Thymus (tissue), 11 donors: ENCODE data around the gene SH3BP2. TPM values are rescaled to one million over a fixed set of nuclear protein-coding genes. Genes with fewer than 3 reads are reported as not detected.

Experiments used
- DNase-seq, 9 donors: peaks; one replicate each; pipeline ENCODE4 v3.0.0-alpha.2; 2013; ENCODE audit warnings: low spot score in 9 of 9, low read depth in 6 of 9, missing footprints in 1 of 9
- H3K27ac ChIP-seq, 2 donors: one replicate each; pipeline ENCODE4 v1.5.1; 2013; ENCODE audit warnings: control low read depth in 1 of 2, low read depth in 1 of 2, low read length in 1 of 2, mild to moderate bottlenecking in 1 of 2, moderate library complexity in 1 of 2
- H3K27me3 ChIP-seq, 2 donors: one replicate each; pipeline ENCODE4 v1.5.1; 2013; ENCODE audit warnings: low read length in 1 of 2; ENCODE audit not compliant: control insufficient read depth in 2 of 2, insufficient read depth in 1 of 2
- H3K36me3 ChIP-seq, 2 donors: one replicate each; pipeline ENCODE4 v1.5.1; 2013; ENCODE audit warnings: low read length in 1 of 2, mild to moderate bottlenecking in 1 of 2, moderate library complexity in 1 of 2; ENCODE audit not compliant: control insufficient read depth in 2 of 2, insufficient read depth in 2 of 2
- H3K4me1 ChIP-seq, 2 donors: one replicate each; pipeline ENCODE4 v1.5.1; 2013; ENCODE audit warnings: low read length in 2 of 2; ENCODE audit not compliant: control insufficient read depth in 2 of 2, insufficient read depth in 2 of 2
- H3K4me3 ChIP-seq, 2 donors: one replicate each; pipeline ENCODE4 v1.5.1; 2013; ENCODE audit warnings: low read length in 2 of 2, control low read depth in 1 of 2, mild to moderate bottlenecking in 1 of 2
- H3K9me3 ChIP-seq, 2 donors: one replicate each; pipeline ENCODE4 v1.5.1; 2013; ENCODE audit warnings: low read length in 1 of 2, mild to moderate bottlenecking in 1 of 2; ENCODE audit not compliant: control insufficient read depth in 2 of 2, insufficient read depth in 1 of 2
- WGBS: extraction: QIAGEN DNeasy Blood & Tissue Kit; methylation state at CpG from one replicate; pipeline ENCODE4 v1.1.7; 2013; 5-methylcytosine and 5-hydroxymethylcytosine counted together
- polyA plus RNA-seq: library from polyadenylated mRNA; stranded (reverse); fragments of 200-250 nt; gene quantifications from one replicate; pipeline ENCODE4 v1.2.3, GENCODE V29; 2013
- total RNA-seq: library from RNA; stranded (reverse); fragments of 120-200 nt; gene quantifications from one replicate; pipeline ENCODE4 v1.2.4, GENCODE V29; 2013
- donor health status: healthy.

Gene SH3BP2
- total and polyA plus RNA-seq, 2 donors, result 10.6 to 43.9 TPM

- Histone ChIP-seq H3K4me1 (no peaks in the 10 kb centered on the region), H3K4me3 (no peak overlapping the region), H3K27me3 (no peaks in the 10 kb centered on the region), H3K27ac (no peak overlapping the region), H3K9me3 (no peaks in the 10 kb centered on the region), H3K36me3 (peaks cover 58 to 64% of the 10 kb centered on the region in 2 donors)
- WGBS, result 97% methylated on average over 1 of the region's 1 CpG
- DNase-seq, result no peak
Measured at GRCh38 chr4:2882341-2882740, 89.5 kb downstream of the SH3BP2 start.

GRCh38 chr4:2886161-2886560 lies 93.3 kb downstream of the SH3BP2 start:
- Histone ChIP-seq H3K9me3 (no peaks in the 10 kb centered on the region), H3K36me3 (peaks cover 42 to 48% of the 10 kb centered on the region in 2 donors), H3K4me1 (no peaks in the 10 kb centered on the region), H3K27me3 (no peaks in the 10 kb centered on the region), H3K4me3 (no peak overlapping the region), H3K27ac (no peak overlapping the region)
- no peak for DNase-seq
- 98% methylated on average over 9 of the region's 9 CpGs for WGBS

GRCh38 chr4:2886622-2887021 lies 93.7 kb downstream of the SH3BP2 start:
- H3K4me1 ChIP-seq, result no peaks in the 10 kb centered on the region
- WGBS, result 98% methylated on average over 6 of the region's 6 CpGs
- H3K27me3 ChIP-seq, result no peaks in the 10 kb centered on the region
- no peak for DNase-seq
- no peak overlapping the region for H3K27ac ChIP-seq
- peaks cover 41 to 48% of the 10 kb centered on the region in 2 donors for H3K36me3 ChIP-seq
- H3K4me3 ChIP-seq, result no peak overlapping the region
- H3K9me3 ChIP-seq, result no peaks in the 10 kb centered on the region

- WGBS, result 98% methylated on average over 3 of the region's 3 CpGs
- peaks cover 36 to 45% of the 10 kb centered on the region in 2 donors for H3K36me3 ChIP-seq
- no peaks in the 10 kb centered on the region for H3K4me1 ChIP-seq
- H3K4me3 ChIP-seq, result no peak overlapping the region
- H3K9me3 ChIP-seq, result no peaks in the 10 kb centered on the region
- H3K27ac ChIP-seq, result no peak overlapping the region
- no peak for DNase-seq
- no peaks in the 10 kb centered on the region for H3K27me3 ChIP-seq
Measured at GRCh38 chr4:2887343-2887742, 94.5 kb downstream of the SH3BP2 start.

- Histone ChIP-seq H3K36me3 (peaks cover 33 to 45% of the 10 kb centered on the region in 2 donors), H3K27ac (no peak overlapping the region), H3K4me3 (no peak overlapping the region), H3K9me3 (no peaks in the 10 kb centered on the region), H3K4me1 (no peaks in the 10 kb centered on the region), H3K27me3 (no peaks in the 10 kb centered on the region)
- 99% methylated on average over 3 of the region's 3 CpGs for WGBS
- no peak for DNase-seq
Measured at GRCh38 chr4:2888886-2889285, 96.0 kb downstream of the SH3BP2 start.

Other genes with a start within 250 kb of the SH3BP2 start
- 19.7 TPM for gene TNIP2, start 36.7 kb upstream of the SH3BP2 start, total RNA-seq
- 41.8 TPM for gene TNIP2, start 36.7 kb upstream of the SH3BP2 start, polyA plus RNA-seq
- 103 TPM for gene ADD1, start 50.8 kb downstream of the SH3BP2 start, total RNA-seq
- gene ADD1, start 50.8 kb downstream of the SH3BP2 start, polyA plus RNA-seq, result 247 TPM
- gene NOP14, start 170.3 kb downstream of the SH3BP2 start, total RNA-seq, result 18.5 TPM
- 18.1 TPM for gene NOP14, start 170.3 kb downstream of the SH3BP2 start, polyA plus RNA-seq
- gene GRK4, start 170.5 kb downstream of the SH3BP2 start, total RNA-seq, result 2.3 TPM
- gene GRK4, start 170.5 kb downstream of the SH3BP2 start, polyA plus RNA-seq, result 5.6 TPM